H1 (cell line): ENCODE measurements around the gene BTBD8. TPM values are rescaled to one million over a fixed set of nuclear protein-coding genes. Genes with fewer than 3 reads are reported as not detected.

ENCODE experiments used
- CTCF ChIA-PET: fragments of 300-600 bp; sonication (Branson Sonifier 250); formaldehyde crosslinking; loops from one replicate; lab custom pipeline; 2021; ENCODE audit not compliant: partially characterized antibody; lab: Charles Lee
- POLR2A ChIA-PET: fragments of 300-600 bp; sonication (Branson Sonifier 250); formaldehyde crosslinking; loops from one replicate; lab custom pipeline; 2021; ENCODE audit warnings: inconsistent platforms; ENCODE audit not compliant: partially characterized antibody; lab: Charles Lee
- DNase-seq, 2 experiments: peaks; one replicate each; pipeline versions ENCODE4 v3.0.0 to v3.0.0-alpha.2; 2010 to 2022; ENCODE audit warnings: low spot score in 2 of 2, low read depth in 1 of 2, mixed read lengths in 1 of 2
- FAIRE-seq: peaks from 2 replicates; lab custom pipeline; 2011; peaks lifted over from hg19 to GRCh38; lab: Jason Lieb, UNC
- H2AFZ ChIP-seq: 2 replicates; pipeline ENCODE4 v1.8.1; 2012; ENCODE audit warnings: low read length, inconsistent platforms
- H2AK5ac ChIP-seq: 2 replicates; pipeline ENCODE4 v1.6.1; 2013; ENCODE audit warnings: low read depth, low read length
- H2BK120ac ChIP-seq: replicated peaks from 2 replicates; pipeline ENCODE3; 2013; ENCODE audit warnings: low read depth, low read length, inconsistent platforms
- H2BK12ac ChIP-seq: 2 replicates; pipeline ENCODE4 v1.6.1; 2013; ENCODE audit warnings: low read depth, low read length
- H2BK15ac ChIP-seq: 2 replicates; pipeline ENCODE4 v1.6.1; 2013; ENCODE audit warnings: low read length
- H2BK20ac ChIP-seq: 2 replicates; pipeline ENCODE4 v1.6.1; 2013; ENCODE audit warnings: low read length
- H2BK5ac ChIP-seq: 2 replicates; pipeline ENCODE4 v1.6.1; 2013; ENCODE audit warnings: low read depth, low read length
- H3K14ac ChIP-seq: 2 replicates; pipeline ENCODE4 v1.6.1; 2013; ENCODE audit warnings: inconsistent platforms; ENCODE audit not compliant: insufficient read length
- H3K18ac ChIP-seq: 2 replicates; pipeline ENCODE4 v1.6.1; 2013; ENCODE audit warnings: low read length; ENCODE audit errors: extremely low read depth
- H3K23ac ChIP-seq: 2 replicates; pipeline ENCODE4 v1.6.1; 2013; ENCODE audit warnings: inconsistent platforms; ENCODE audit not compliant: insufficient read length
- H3K23me2 ChIP-seq: 2 replicates; pipeline ENCODE4 v1.6.1; 2013; ENCODE audit warnings: low read depth, low read length
- H3K27ac ChIP-seq: 2 replicates; pipeline ENCODE4 v1.6.1; 2011; ENCODE audit warnings: low read depth, low read length, inconsistent platforms
- H3K27me3 ChIP-seq, 4 experiments: replicated peaks in 1 of 4; 1 replicate in 1 of 4; 2 replicates in 3 of 4; pipeline versions ENCODE4 v1.6.1 to v1.8.1; 2011 to 2013; ENCODE audit warnings: low read length in 3 of 4, mild to moderate bottlenecking in 3 of 4, inconsistent platforms in 2 of 4, mixed read lengths in 2 of 4, moderate library complexity in 1 of 4; ENCODE audit not compliant: control insufficient read depth in 3 of 4, insufficient read depth in 3 of 4; ENCODE audit errors: extremely low read depth in 1 of 4
- H3K36me3 ChIP-seq, 4 experiments: 2 replicates each; pipeline versions ENCODE4 v1.6.1 to v1.8.1; 2011 to 2013; ENCODE audit warnings: mild to moderate bottlenecking in 4 of 4, low read length in 3 of 4, moderate library complexity in 2 of 4, control low read depth in 1 of 4, inconsistent platforms in 1 of 4; ENCODE audit not compliant: insufficient read depth in 4 of 4, control insufficient read depth in 2 of 4
- H3K4ac ChIP-seq: replicated peaks from 2 replicates; pipeline ENCODE3; 2013; ENCODE audit warnings: low read length, low read depth, mixed read lengths, inconsistent platforms; ENCODE audit not compliant: insufficient read length
- H3K4me1 ChIP-seq, 4 experiments: replicated peaks in 1 of 4; 1 replicate in 1 of 4; 2 replicates in 3 of 4; pipeline versions ENCODE4 v1.6.1 to v1.8.1; 2011 to 2013; ENCODE audit warnings: low read length in 3 of 4, inconsistent platforms in 2 of 4, mixed read lengths in 1 of 4; ENCODE audit not compliant: insufficient read depth in 4 of 4, control insufficient read depth in 3 of 4
- H3K4me2 ChIP-seq, 2 experiments: 2 replicates each; pipeline versions ENCODE4 v1.6.1 to v1.8.1; 2011 to 2013; ENCODE audit warnings: low read depth in 2 of 2, low read length in 2 of 2, control low read depth in 1 of 2, inconsistent platforms in 1 of 2, mild to moderate bottlenecking in 1 of 2; ENCODE audit not compliant: insufficient read depth in 1 of 2
- H3K4me3 ChIP-seq, 4 experiments: fragments of 200-600, 300-600 bp in 1 of 4; sonication (generic), shearing (Covaris generic), sonication (Bioruptor Twin) in 1 of 4; 2 replicates each; pipeline versions ENCODE4 v1.5.1 to v1.8.1; 2011 to 2016; ENCODE audit warnings: low read length in 4 of 4, low read depth in 3 of 4, control low read depth in 2 of 4, inconsistent platforms in 2 of 4, mild to moderate bottlenecking in 2 of 4, mixed read lengths in 1 of 4, moderate library complexity in 1 of 4; ENCODE audit not compliant: insufficient read depth in 2 of 4; ENCODE audit errors: extremely low read depth in 1 of 4
- H3K56ac ChIP-seq: replicated peaks from 2 replicates; pipeline ENCODE3; 2013; ENCODE audit warnings: low read depth, mild to moderate bottlenecking, mixed read lengths, low read length, inconsistent platforms; ENCODE audit not compliant: insufficient read length
- H3K79me1 ChIP-seq: 2 replicates; pipeline ENCODE4 v1.6.1; 2013; ENCODE audit warnings: low read depth, low read length, control low read depth
- H3K79me2 ChIP-seq, 2 experiments: 2 replicates each; pipeline versions ENCODE4 v1.6.1 to v1.8.1; 2012 to 2013; ENCODE audit warnings: low read length in 2 of 2, mild to moderate bottlenecking in 2 of 2, inconsistent platforms in 1 of 2; ENCODE audit not compliant: insufficient read depth in 2 of 2, control insufficient read depth in 1 of 2
- H3K9ac ChIP-seq, 4 experiments: replicated peaks in 1 of 4; 1 replicate in 1 of 4; 2 replicates in 3 of 4; pipeline versions ENCODE4 v1.6.1 to v1.8.1; 2011 to 2013; ENCODE audit warnings: low read depth in 3 of 4, low read length in 3 of 4, control low read depth in 2 of 4, mild to moderate bottlenecking in 2 of 4, moderate library complexity in 2 of 4, inconsistent platforms in 1 of 4; ENCODE audit errors: extremely low read depth in 1 of 4
- H3K9me3 ChIP-seq, 2 experiments: 2 replicates each; pipeline versions ENCODE4 v1.6.1 to v1.8.1; 2012 to 2013; ENCODE audit warnings: mild to moderate bottlenecking in 2 of 2, moderate library complexity in 2 of 2, control low read depth in 1 of 2, inconsistent platforms in 1 of 2, low read depth in 1 of 2, low read length in 1 of 2, mixed read lengths in 1 of 2; ENCODE audit not compliant: insufficient read depth in 2 of 2
- H4K20me1 ChIP-seq, 2 experiments: replicated peaks in 1 of 2; 2 replicates each; pipeline versions ENCODE3 to v1.8.1; 2011 to 2013; ENCODE audit warnings: inconsistent platforms in 2 of 2, low read length in 2 of 2, mild to moderate bottlenecking in 1 of 2; ENCODE audit not compliant: insufficient read depth in 2 of 2, control insufficient read depth in 1 of 2
- H4K5ac ChIP-seq: 2 replicates; pipeline ENCODE4 v1.6.1; 2013; ENCODE audit warnings: low read length, low read depth, mixed read lengths, inconsistent platforms; ENCODE audit not compliant: insufficient read length
- H4K8ac ChIP-seq: 2 replicates; pipeline ENCODE4 v1.8.0; 2013; ENCODE audit warnings: mild to moderate bottlenecking, moderate library complexity, low read length, inconsistent platforms; ENCODE audit not compliant: insufficient read depth; ENCODE audit errors: extremely low read depth
- H4K91ac ChIP-seq: replicated peaks from 2 replicates; pipeline ENCODE3; 2013; ENCODE audit warnings: low read length, mixed read lengths, inconsistent platforms; ENCODE audit not compliant: insufficient read length
- ASH2L ChIP-seq: fragments of 200-600, 300-600 bp; sonication (generic); IDR thresholded peaks from one replicate; pipeline ENCODE4 v1.7.1; 2017; ENCODE audit warnings: low read length
- BACH1 ChIP-seq: IDR thresholded peaks from 2 replicates; pipeline ENCODE4 v1.6.1; 2012; ENCODE audit warnings: low read length, improper control_type of control experiment
- BRCA1 ChIP-seq: IDR thresholded peaks from 2 replicates; pipeline ENCODE4 v1.6.1; 2012; ENCODE audit warnings: low read depth, low read length, improper control_type of control experiment
- CBX5 ChIP-seq: fragments of 300-800, 300-1000 bp; sonication (generic); IDR thresholded peaks from 2 replicates; pipeline ENCODE4 v1.7.1; 2016; ENCODE audit warnings: antibody characterized with exemption, low read length, low read depth
- CBX8 ChIP-seq: fragments of 300-800, 300-1000 bp; sonication (generic); IDR thresholded peaks from 2 replicates; pipeline ENCODE4 v1.7.1; 2016; ENCODE audit warnings: low read depth, low read length, borderline replicate concordance
- CHD1 ChIP-seq: IDR thresholded peaks from 2 replicates; pipeline ENCODE4 v1.6.1; 2012; ENCODE audit warnings: low read depth, low read length, improper control_type of control experiment
- CHD2 ChIP-seq: IDR thresholded peaks from 2 replicates; pipeline ENCODE4 v1.6.1; 2012; ENCODE audit warnings: low read length, improper control_type of control experiment
- EZH2 ChIP-seq: fragments of 200-600 bp; sonication (generic); IDR thresholded peaks from 2 replicates; pipeline ENCODE4 v1.7.1; 2012; ENCODE audit warnings: low read depth, mild to moderate bottlenecking, moderate library complexity, low read length, inconsistent platforms; ENCODE audit not compliant: severe bottlenecking
- HDAC6 ChIP-seq: IDR thresholded peaks from one replicate; pipeline ENCODE4 v1.7.1; 2012; ENCODE audit warnings: low read depth, mild to moderate bottlenecking, inconsistent platforms, low read length, moderate library complexity
- KDM1A ChIP-seq: fragments of 200-600, 300-600 bp; sonication (generic); IDR thresholded peaks from 2 replicates; pipeline ENCODE4 v1.7.1; 2016; ENCODE audit warnings: mild to moderate bottlenecking, low read length, borderline replicate concordance
- NANOG ChIP-seq: IDR thresholded peaks from 2 replicates; pipeline ENCODE4 v1.6.1; 2011; ENCODE audit warnings: low read length, low read depth, mild to moderate bottlenecking, inconsistent platforms; ENCODE audit not compliant: insufficient read depth, poor library complexity, severe bottlenecking
- NRF1 ChIP-seq: IDR thresholded peaks from 2 replicates; pipeline ENCODE4 v1.6.1; 2011; ENCODE audit warnings: mild to moderate bottlenecking, low read depth, low read length, improper control_type of control experiment
- RFX5 ChIP-seq: IDR thresholded peaks from 2 replicates; pipeline ENCODE4 v1.6.1; 2011; ENCODE audit warnings: low read depth, low read length, improper control_type of control experiment, borderline replicate concordance
- TBP ChIP-seq: IDR thresholded peaks from 2 replicates; pipeline ENCODE4 v1.6.1; 2011; ENCODE audit warnings: low read depth, low read length, improper control_type of control experiment
- TCF12 ChIP-seq: IDR thresholded peaks from 2 replicates; pipeline ENCODE4 v1.6.1; 2011; ENCODE audit warnings: low read depth, mild to moderate bottlenecking, low read length
- WGBS, 2 experiments: shearing (Covaris generic) in 1 of 2; methylation state at CpG; one replicate each; pipeline versions ENCODE4 v1.1.6 to v1.1.7; 2013 to 2015; ENCODE audit warnings: low lambda C conversion rate in 2 of 2, mixed read lengths in 2 of 2, inconsistent platforms in 1 of 2, low coverage in 1 of 2, missing lambda C conversion rate in 1 of 2; ENCODE audit not compliant: insufficient replicate concordance in 2 of 2, insufficient coverage in 1 of 2, insufficient read length in 1 of 2; ENCODE audit errors: extremely low coverage in 1 of 2, missing lambda C conversion rate in 1 of 2; 5-methylcytosine and 5-hydroxymethylcytosine counted together
- polyA plus RNA-seq, 7 experiments: library from polyadenylated mRNA; depleted of rRNA in 3 of 7; stranded (reverse) in 5 of 7; unstranded in 2 of 7; fragments of >200 nt in 5 of 7; fragments of 200-250 nt in 2 of 7; gene quantifications; 1 replicate in 5 of 7; 2 replicates in 1 of 7; 4 replicates in 1 of 7; pipeline versions ENCODE4 v1.2.1 to v1.2.3, GENCODE V29; 2011 to 2013; ENCODE audit warnings: missing spikeins in 2 of 7, mixed read lengths in 2 of 7
- total RNA-seq: library from RNA; stranded (reverse); fragmentation: NEBNext Ultra II Directional; extraction: Animal tissue kit (Norgen Biotek cat#: 25700); gene quantifications from 2 replicates; pipeline ENCODE4 v1.2.1, GENCODE V29; 2021
- TF ChIP-seq, protein P1 (sequence below): IDR thresholded peaks from 2 replicates; pipeline ENCODE4 v1.6.1; 2012; ENCODE audit warnings: inconsistent platforms

The BTBD8 gene
- total and polyA plus RNA-seq, 2 of the 8 experiments (the other 6 are each of a cell fraction or from before 2014, with no cell fraction given) = 0.44 to 2.5 TPM

DNA sequence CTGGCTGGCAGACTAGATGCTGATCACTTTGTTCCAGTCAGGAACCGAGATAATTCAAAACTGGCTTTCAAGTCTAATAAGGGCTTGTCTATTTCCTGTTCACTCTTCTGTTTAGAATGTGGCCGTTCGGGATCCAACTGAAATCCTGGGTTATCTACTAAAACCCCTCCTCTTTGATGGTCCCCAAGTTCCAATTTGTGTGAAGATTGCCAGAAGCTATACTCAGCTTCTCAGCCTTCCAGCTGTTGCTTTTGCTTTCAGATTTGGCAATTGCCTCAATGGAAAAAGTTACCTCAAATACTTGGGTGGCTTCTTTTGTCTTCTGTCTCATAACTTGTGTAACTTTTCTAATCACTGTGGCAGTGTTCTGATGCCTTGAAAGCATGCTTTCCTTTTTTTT is 43.7 kb downstream of the BTBD8 start:
- Histone ChIP-seq H2AK5ac (no peak overlapping the region), H3K23ac (no peak overlapping the region), H3K4ac (no peak overlapping the region), H3K9me3 (no peaks in the 10 kb centered on the region), H4K8ac (no peak overlapping the region), H3K18ac (no peak overlapping the region), H2BK5ac (no peak overlapping the region), H3K27me3 (no peaks in the 10 kb centered on the region), H2BK20ac (no peak overlapping the region), H2BK12ac (no peak overlapping the region), H3K56ac (no peak overlapping the region), H3K27ac (no peak overlapping the region), H3K14ac (no peak overlapping the region), H3K79me1 (no peaks in the 10 kb centered on the region), H2BK120ac (no peak overlapping the region), H3K4me3 (no peak overlapping the region), H3K4me1 (no peaks in the 10 kb centered on the region), H4K91ac (no peak overlapping the region), H2BK15ac (no peak overlapping the region), H4K5ac (no peak overlapping the region), H3K36me3 (no peaks in the 10 kb centered on the region), H2AFZ (no peak overlapping the region), H3K79me2 (no peaks in the 10 kb centered on the region), H3K4me2 (no peak overlapping the region), H4K20me1 (no peaks in the 10 kb centered on the region), H3K23me2 (no peaks in the 10 kb centered on the region; the same call in 1 of the 2 replicates), H3K9ac (no peak overlapping the region)
- ChIA-PET CTCF (interaction anchor here (0.6 kb wide), 1 partner anchor 917 kb away, joined by 3 read pairs; no protein-coding TSS in a partner anchor), POLR2A (no interaction called here)
- DNase-seq = no peak
- 97% methylated on average over 3 of the region's 3 CpGs; no CpG with 5 or more reads in 1 of the 2 experiments for WGBS, 2 experiments
- no peak for FAIRE-seq
- no peak for TF ChIP-seq HDAC6
- no peak for TF ChIP-seq TCF12
- TF ChIP-seq, protein P1, sequence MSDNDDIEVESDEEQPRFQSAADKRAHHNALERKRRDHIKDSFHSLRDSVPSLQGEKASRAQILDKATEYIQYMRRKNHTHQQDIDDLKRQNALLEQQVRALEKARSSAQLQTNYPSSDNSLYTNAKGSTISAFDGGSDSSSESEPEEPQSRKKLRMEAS = no peak
- no peak for TF ChIP-seq EZH2
- no peak for TF ChIP-seq ASH2L
- TF ChIP-seq KDM1A = no peak
- TF ChIP-seq CBX5 = no peak
- TF ChIP-seq CHD2 = no peak
- no peak for TF ChIP-seq NRF1
- no peak for TF ChIP-seq BRCA1
- no peak for TF ChIP-seq CBX8
- TF ChIP-seq RFX5 = no peak
- no peak for TF ChIP-seq BACH1
- TF ChIP-seq TBP = no peak
- no peak for TF ChIP-seq NANOG
- TF ChIP-seq CHD1 = no peak
